Suprapubic skin (tissue), 4 donors: ENCODE data around the gene HIVEP1.

Experiments
- CTCF ChIP-seq, 2 donors: fragments of 200-600 bp in 1 of 2; fragments of 450-650 bp in 1 of 2; sonication (generic) in 1 of 2; IDR thresholded peaks; one replicate each; pipeline ENCODE4 v1.5.1; 2016 to 2019; ENCODE audit warnings: antibody characterized with exemption in 2 of 2, mild to moderate bottlenecking in 1 of 2, moderate library complexity in 1 of 2
- POLR2A ChIP-seq, 2 donors: fragments of 450-650 bp; IDR thresholded peaks; one replicate each; pipeline ENCODE4 v1.6.1; 2017; ENCODE audit warnings: antibody characterized with exemption in 2 of 2, mild to moderate bottlenecking in 2 of 2, moderate library complexity in 2 of 2
- POLR2AphosphoS5 ChIP-seq, 3 donors: sonication (generic); formaldehyde crosslinking; IDR thresholded peaks; one replicate each; pipeline ENCODE4 v1.6.1; 2017; ENCODE audit warnings: antibody characterized with exemption in 3 of 3

GRCh38 chr6:12182676-12183075, 170.6 kb downstream of the HIVEP1 start:
- TF ChIP-seq CTCF (IDR thresholded peaks at IDR 0.05) (no peak), POLR2AphosphoS5 (IDR thresholded peaks at IDR 0.05) (no peak), POLR2A (IDR thresholded peaks at IDR 0.05) (no peak)
